ENCODE results near the gene HDLBP.

Gene HDLBP

GRCh38 chr2:241315093-241315878 is at the start of gene HDLBP:
Gene HDLBP (minus strand): TSS chr2:241315672. CDS start chr2:241266869, 48,803 bp downstream.
- peak; percentile 97 for DNase-seq

GRCh38 chr2:241364781-241365180 is 49.3 kb upstream of the HDLBP start:
- DNase-seq, result no peak

GRCh38 chr2:241363426-241363825 is 48.0 kb upstream of the HDLBP start:
- no peak for DNase-seq

GRCh38 chr2:241359481-241360045 is 44.1 kb upstream of the HDLBP start:
- no peak for DNase-seq

- DNase-seq, result no peak
Measured at GRCh38 chr2:241358470-241358869, 43.0 kb upstream of the HDLBP start.

GRCh38 chr2:241357531-241357930 is 42.1 kb upstream of the HDLBP start:
- no peak for DNase-seq

- no peak for DNase-seq
Measured at GRCh38 chr2:241356871-241357260, 41.4 kb upstream of the HDLBP start.

GRCh38 chr2:241355983-241356870 is 40.8 kb upstream of the HDLBP start, which contains the start of gene FARP2:
Gene FARP2 (plus strand): TSS chr2:241356285. CDS start chr2:241373108, 16,823 bp downstream.
- peak; percentile 99 for DNase-seq

- peak; percentile 58 for DNase-seq
Measured at GRCh38 chr2:241354668-241355658, 39.5 kb upstream of the HDLBP start.

GRCh38 chr2:241352227-241352626 is 36.8 kb upstream of the HDLBP start:
- no peak for DNase-seq

GRCh38 chr2:241351640-241352031 is 36.2 kb upstream of the HDLBP start:
- no peak for DNase-seq

GRCh38 chr2:241350878-241351639 is 35.6 kb upstream of the HDLBP start:
- no peak for DNase-seq

GRCh38 chr2:241350530-241350877 is 35.0 kb upstream of the HDLBP start:
- DNase-seq, result no peak

- DNase-seq, result no peak
Measured at GRCh38 chr2:241349941-241350340, 34.5 kb upstream of the HDLBP start.

- no peak for DNase-seq
Measured at GRCh38 chr2:241344925-241345651, 29.6 kb upstream of the HDLBP start.

- DNase-seq, result no peak
Measured at GRCh38 chr2:241340631-241341163, 25.2 kb upstream of the HDLBP start.

- no peak for DNase-seq
Measured at GRCh38 chr2:241339839-241340630, 24.6 kb upstream of the HDLBP start.

- DNase-seq, result no peak
Measured at GRCh38 chr2:241334813-241335212, 19.3 kb upstream of the HDLBP start.

GRCh38 chr2:241330616-241330981 is 15.1 kb upstream of the HDLBP start:
- no peak for DNase-seq

Data from NCI-H526 treated with DMSO at 0.1 percent for 48 hours (cell line).